Naive B cell (primary cell): ENCODE data around the gene RCN2. TPM values are rescaled to one million over a fixed set of nuclear protein-coding genes. Genes with fewer than 3 reads are reported as not detected.

ENCODE experiments used
- ATAC-seq, 2 donors: fragments of 150-1000 bp; cut with Tn5 transposase; 2 replicates each; pipeline ENCODE4 v1.10.0; 2021; ENCODE audit warnings: low read depth in 2 of 2, mild to moderate bottlenecking in 2 of 2, moderate library complexity in 2 of 2
- DNase-seq: peaks from one replicate; pipeline ENCODE4 v3.0.0; 2022
- H3K27ac Mint-ChIP-seq, 6 donors: one replicate each; pipeline ENCODE4 v1.8.0; 2020 to 2022; ENCODE audit warnings: mild to moderate bottlenecking in 6 of 6, mixed read lengths in 6 of 6, moderate library complexity in 5 of 6, inconsistent platforms in 2 of 6
- H3K27me3 Mint-ChIP-seq, 3 donors: one replicate each; pipeline ENCODE4 v1.8.0; 2021 to 2022; ENCODE audit warnings: mixed read lengths in 3 of 3, mild to moderate bottlenecking in 1 of 3
- H3K36me3 Mint-ChIP-seq, 2 donors: one replicate each; pipeline ENCODE4 v1.8.0; 2020 to 2022; ENCODE audit warnings: mixed read lengths in 2 of 2, inconsistent platforms in 1 of 2, mild to moderate bottlenecking in 1 of 2
- H3K4me1 Mint-ChIP-seq, 3 donors: one replicate each; pipeline ENCODE4 v1.8.0; 2020 to 2022; ENCODE audit warnings: mixed read lengths in 3 of 3, inconsistent platforms in 1 of 3, mild to moderate bottlenecking in 1 of 3, moderate library complexity in 1 of 3
- H3K4me3 Mint-ChIP-seq, 8 donors: one replicate each; pipeline ENCODE4 v1.8.0; 2020 to 2022; ENCODE audit warnings: mild to moderate bottlenecking in 8 of 8, mixed read lengths in 8 of 8, moderate library complexity in 8 of 8, inconsistent platforms in 2 of 8
- H3K9me3 Mint-ChIP-seq, 7 donors: one replicate each; pipeline ENCODE4 v1.8.0; 2020 to 2022; ENCODE audit warnings: mixed read lengths in 7 of 7, mild to moderate bottlenecking in 5 of 7, inconsistent platforms in 2 of 7, moderate library complexity in 1 of 7
- polyA plus RNA-seq, 6 donors: library from polyadenylated mRNA; unstranded; fragments of 300-500 nt; fragmentation: Illumina TruSeq; gene quantifications; one replicate each; pipeline ENCODE4 v1.2.3, GENCODE V29; 2021; ENCODE audit warnings: low read depth in 6 of 6

RCN2 gene
- polyA plus RNA-seq, 6 donors from 2014 or later: 54.0 to 79.2 (median 61.9) TPM

- H3K27me3 Mint-ChIP-seq: peaks cover 0 to 15% (median 7%) of the 10 kb centered on the region in 3 donors
- peaks cover 6 to 11% (median 11%) of the 10 kb centered on the region in 3 donors for H3K4me1 Mint-ChIP-seq
- H3K27ac Mint-ChIP-seq: no peak overlapping the region
- DNase-seq (no peak), ATAC-seq (no peak)
- H3K9me3 Mint-ChIP-seq: no peaks in the 10 kb centered on the region
- peaks cover 0 to 6% of the 10 kb centered on the region in 2 donors for H3K36me3 Mint-ChIP-seq
- H3K4me3 Mint-ChIP-seq: no peak overlapping the region
Observed at GRCh38 chr15:76983590-76984375, 52.2 kb downstream of the RCN2 start.

- no peak overlapping the region for H3K4me3 Mint-ChIP-seq
- H3K27me3 Mint-ChIP-seq: peaks cover 0 to 9% (median 0%) of the 10 kb centered on the region in 3 donors
- no peaks in the 10 kb centered on the region for H3K9me3 Mint-ChIP-seq
- H3K36me3 Mint-ChIP-seq: no peaks in the 10 kb centered on the region
- peaks cover 11 to 14% (median 13%) of the 10 kb centered on the region in 3 donors for H3K4me1 Mint-ChIP-seq
- ATAC-seq (no peak), DNase-seq (no peak)
- no peak overlapping the region for H3K27ac Mint-ChIP-seq
Observed at GRCh38 chr15:76986743-76987142, 55.2 kb downstream of the RCN2 start.

- Mint-ChIP-seq H3K4me3 (no peak overlapping the region), H3K27me3 (peaks cover 0 to 6% (median 0%) of the 10 kb centered on the region in 3 donors), H3K4me1 (peaks cover 11 to 14% (median 13%) of the 10 kb centered on the region in 3 donors), H3K27ac (no peak overlapping the region), H3K36me3 (no peaks in the 10 kb centered on the region), H3K9me3 (no peaks in the 10 kb centered on the region)
- ATAC-seq (no peak), DNase-seq (no peak)
Observed at GRCh38 chr15:76987276-76987675, 55.7 kb downstream of the RCN2 start.

- DNase-seq (no peak), ATAC-seq (peak; percentile 14 to 21)
- Mint-ChIP-seq H3K4me1 (peaks cover 10 to 15% (median 13%) of the 10 kb centered on the region in 3 donors), H3K27ac (peak overlapping the region in 2 of 6 donors; percentile 53 to 72), H3K9me3 (no peaks in the 10 kb centered on the region), H3K4me3 (peak overlapping the region in 3 of 8 donors; percentile 24 to 67 (median 56)), H3K27me3 (no peaks in the 10 kb centered on the region), H3K36me3 (no peaks in the 10 kb centered on the region)
Observed at GRCh38 chr15:76987896-76988860, 56.6 kb downstream of the RCN2 start.

- peaks cover 19 to 24% (median 22%) of the 10 kb centered on the region in 3 donors for H3K4me1 Mint-ChIP-seq
Observed at GRCh38 chr15:76988867-76989780, 57.6 kb downstream of the RCN2 start.

GRCh38 chr15:76991048-76991447 is 59.5 kb downstream of the RCN2 start:
- ATAC-seq (no peak), DNase-seq (no peak)
- Mint-ChIP-seq H3K4me1 (peaks cover 32 to 43% (median 42%) of the 10 kb centered on the region in 3 donors), H3K27me3 (no peaks in the 10 kb centered on the region), H3K9me3 (no peaks in the 10 kb centered on the region), H3K36me3 (no peaks in the 10 kb centered on the region), H3K27ac (peak overlapping the region in 1 of 6 donors; percentile 56), H3K4me3 (peak overlapping the region in 1 of 8 donors; percentile 49)

More at GRCh38 chr15:76988867-76989780, 57.6 kb downstream of the RCN2 start:
- peak overlapping the region in 3 of 8 donors; percentile 24 to 67 (median 56) for H3K4me3 Mint-ChIP-seq
- ATAC-seq (no peak), DNase-seq (no peak)
- H3K27me3 Mint-ChIP-seq: no peaks in the 10 kb centered on the region
- H3K9me3 Mint-ChIP-seq: no peaks in the 10 kb centered on the region
- no peaks in the 10 kb centered on the region for H3K36me3 Mint-ChIP-seq
- H3K27ac Mint-ChIP-seq: peak overlapping the region in 2 of 6 donors; percentile 53 to 72

- H3K4me3 Mint-ChIP-seq: peak overlapping the region in 1 of 8 donors; percentile 49
- H3K27ac Mint-ChIP-seq: peak overlapping the region in 3 of 6 donors; percentile 24 to 66 (median 26)
- no peaks in the 10 kb centered on the region for H3K9me3 Mint-ChIP-seq
- ATAC-seq (no peak), DNase-seq (no peak)
- H3K36me3 Mint-ChIP-seq: no peaks in the 10 kb centered on the region
- no peaks in the 10 kb centered on the region for H3K27me3 Mint-ChIP-seq
- H3K4me1 Mint-ChIP-seq: peaks cover 32 to 50% (median 44%) of the 10 kb centered on the region in 3 donors
Observed at GRCh38 chr15:76991741-76992645, 60.4 kb downstream of the RCN2 start.

GRCh38 chr15:76993114-76993725 is 61.7 kb downstream of the RCN2 start:
- no peak for DNase-seq
- Mint-ChIP-seq H3K36me3 (no peaks in the 10 kb centered on the region), H3K4me3 (peak overlapping the region in 7 of 8 donors; percentile 16 to 88 (median 52)), H3K4me1 (peaks cover 37 to 61% (median 46%) of the 10 kb centered on the region in 3 donors), H3K27ac (peak overlapping the region in 5 of 6 donors; percentile 46 to 95 (median 65)), H3K27me3 (no peaks in the 10 kb centered on the region), H3K9me3 (no peaks in the 10 kb centered on the region)
- ATAC-seq: no peak

- ATAC-seq (no peak), DNase-seq (no peak)
- peak overlapping the region in 7 of 8 donors; percentile 42 to 98 (median 96) for H3K4me3 Mint-ChIP-seq
- H3K4me1 Mint-ChIP-seq: peaks cover 36 to 59% (median 38%) of the 10 kb centered on the region in 3 donors
- H3K27ac Mint-ChIP-seq: peak overlapping the region in 3 of 6 donors; percentile 59 to 95 (median 95)
- H3K36me3 Mint-ChIP-seq: no peaks in the 10 kb centered on the region
- no peaks in the 10 kb centered on the region for H3K27me3 Mint-ChIP-seq
- no peaks in the 10 kb centered on the region for H3K9me3 Mint-ChIP-seq
Observed at GRCh38 chr15:76994001-76994400, 62.5 kb downstream of the RCN2 start.

GRCh38 chr15:76994496-76994895 is 62.9 kb downstream of the RCN2 start:
- Mint-ChIP-seq H3K27ac (peak overlapping the region in 5 of 6 donors; percentile 84 to 95 (median 95)), H3K27me3 (no peaks in the 10 kb centered on the region), H3K4me1 (peaks cover 35 to 57% (median 42%) of the 10 kb centered on the region in 3 donors), H3K36me3 (no peaks in the 10 kb centered on the region), H3K4me3 (peak overlapping the region; percentile 87 to 98 (median 96)), H3K9me3 (no peaks in the 10 kb centered on the region)
- no peak for ATAC-seq
- DNase-seq: no peak
